ENCODE measurements around the gene POLR1G. TPM values are rescaled to one million over a fixed set of nuclear protein-coding genes. Genes with fewer than 3 reads are reported as not detected.

The POLR1G gene
- total and polyA plus RNA-seq, 8 donors, result 0.91 to 5.3 (median 2.9) TPM

GRCh38 chr19:45440873-45441654 lies 34.6 kb downstream of the POLR1G start:
- Histone ChIP-seq H3K9me3 (no peaks in the 10 kb centered on the region), H3K4me3 (no peak overlapping the region), H3K4me1 (peaks cover 11 to 15% (median 11%) of the 10 kb centered on the region in 3 donors), H3K27ac (no peak overlapping the region), H3K27me3 (no peaks in the 10 kb centered on the region), H3K36me3 (no peaks in the 10 kb centered on the region)
- DNase-seq (no peak), ATAC-seq (no peak), FAIRE-seq (no peak)
- TF ChIP-seq, protein P1, sequence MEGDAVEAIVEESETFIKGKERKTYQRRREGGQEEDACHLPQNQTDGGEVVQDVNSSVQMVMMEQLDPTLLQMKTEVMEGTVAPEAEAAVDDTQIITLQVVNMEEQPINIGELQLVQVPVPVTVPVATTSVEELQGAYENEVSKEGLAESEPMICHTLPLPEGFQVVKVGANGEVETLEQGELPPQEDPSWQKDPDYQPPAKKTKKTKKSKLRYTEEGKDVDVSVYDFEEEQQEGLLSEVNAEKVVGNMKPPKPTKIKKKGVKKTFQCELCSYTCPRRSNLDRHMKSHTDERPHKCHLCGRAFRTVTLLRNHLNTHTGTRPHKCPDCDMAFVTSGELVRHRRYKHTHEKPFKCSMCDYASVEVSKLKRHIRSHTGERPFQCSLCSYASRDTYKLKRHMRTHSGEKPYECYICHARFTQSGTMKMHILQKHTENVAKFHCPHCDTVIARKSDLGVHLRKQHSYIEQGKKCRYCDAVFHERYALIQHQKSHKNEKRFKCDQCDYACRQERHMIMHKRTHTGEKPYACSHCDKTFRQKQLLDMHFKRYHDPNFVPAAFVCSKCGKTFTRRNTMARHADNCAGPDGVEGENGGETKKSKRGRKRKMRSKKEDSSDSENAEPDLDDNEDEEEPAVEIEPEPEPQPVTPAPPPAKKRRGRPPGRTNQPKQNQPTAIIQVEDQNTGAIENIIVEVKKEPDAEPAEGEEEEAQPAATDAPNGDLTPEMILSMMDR (IDR thresholded peaks at IDR 0.05), result no peak
- WGBS, 2 donors, result 86 to 91% methylated on average over 9 of the region's 9 CpGs
- intact Hi-C loops (cut with DNase I), result no loop called here

GRCh38 chr19:45442408-45442777 lies 35.9 kb downstream of the POLR1G start:
- Histone ChIP-seq H3K4me1 (peaks cover 11 to 15% (median 11%) of the 10 kb centered on the region in 3 donors), H3K27me3 (no peaks in the 10 kb centered on the region), H3K36me3 (no peaks in the 10 kb centered on the region), H3K4me3 (no peak overlapping the region), H3K27ac (no peak overlapping the region), H3K9me3 (no peaks in the 10 kb centered on the region)
- intact Hi-C loops (cut with DNase I), result no loop called here
- FAIRE-seq, result no peak
- TF ChIP-seq, protein P1 (IDR thresholded peaks at IDR 0.05), result no peak
- no peak for ATAC-seq
- no peak for DNase-seq
- 55 to 67% methylated on average over 2 of the region's 2 CpGs for WGBS, 2 donors

DNA sequence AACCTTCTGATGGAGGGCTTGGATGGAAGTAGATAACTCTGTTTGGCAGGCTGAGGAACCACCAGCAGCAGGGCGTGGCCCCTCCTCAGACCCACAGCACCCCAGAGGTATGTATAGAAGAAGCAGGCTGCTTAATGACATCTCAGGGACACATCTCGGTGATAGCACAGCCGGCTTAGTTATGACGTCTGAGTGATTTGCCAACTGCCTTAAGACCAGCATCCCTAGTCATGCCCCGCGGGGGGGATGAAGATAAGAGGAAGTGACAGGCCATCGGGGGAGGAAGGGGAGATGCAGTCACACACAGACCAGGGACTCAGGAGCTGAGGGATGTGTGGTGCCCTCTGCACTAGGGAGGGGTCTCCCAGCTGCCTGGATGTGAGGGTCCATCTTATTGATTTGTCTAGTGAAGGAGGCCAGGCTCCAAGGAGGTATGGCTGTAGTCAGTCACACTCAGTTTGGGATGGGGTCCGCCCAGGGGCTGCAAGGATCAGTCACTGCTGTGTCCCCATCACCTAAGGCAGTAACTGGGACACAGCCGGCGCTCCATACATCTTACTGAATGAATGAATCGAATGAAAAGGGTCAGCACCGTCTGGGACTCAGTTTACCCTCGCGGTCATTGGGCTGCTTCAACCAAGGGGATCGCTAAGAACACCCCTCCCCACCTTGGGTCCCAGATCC lies 36.5 kb downstream of the POLR1G start:
- Histone ChIP-seq H3K36me3 (no peaks in the 10 kb centered on the region), H3K4me3 (peak overlapping the region in 2 of 4 donors; percentile 36 to 46), H3K27me3 (no peaks in the 10 kb centered on the region), H3K27ac (peak overlapping the region; percentile 68 to 83 (median 76)), H3K4me1 (peaks cover 11 to 15% (median 11%) of the 10 kb centered on the region in 3 donors), H3K9me3 (no peaks in the 10 kb centered on the region)
- FAIRE-seq, result no peak
- WGBS, 2 donors, result 12 to 14% methylated on average over 15 of the region's 15 CpGs
- TF ChIP-seq, protein P1 (IDR thresholded peaks at IDR 0.05), result no peak
- intact Hi-C loops (cut with DNase I), result no loop called here
- peak in 1 of 4 donors; percentile 0 for ATAC-seq
- DNase-seq, result peak in 1 of 6 donors; percentile 63

DNA sequence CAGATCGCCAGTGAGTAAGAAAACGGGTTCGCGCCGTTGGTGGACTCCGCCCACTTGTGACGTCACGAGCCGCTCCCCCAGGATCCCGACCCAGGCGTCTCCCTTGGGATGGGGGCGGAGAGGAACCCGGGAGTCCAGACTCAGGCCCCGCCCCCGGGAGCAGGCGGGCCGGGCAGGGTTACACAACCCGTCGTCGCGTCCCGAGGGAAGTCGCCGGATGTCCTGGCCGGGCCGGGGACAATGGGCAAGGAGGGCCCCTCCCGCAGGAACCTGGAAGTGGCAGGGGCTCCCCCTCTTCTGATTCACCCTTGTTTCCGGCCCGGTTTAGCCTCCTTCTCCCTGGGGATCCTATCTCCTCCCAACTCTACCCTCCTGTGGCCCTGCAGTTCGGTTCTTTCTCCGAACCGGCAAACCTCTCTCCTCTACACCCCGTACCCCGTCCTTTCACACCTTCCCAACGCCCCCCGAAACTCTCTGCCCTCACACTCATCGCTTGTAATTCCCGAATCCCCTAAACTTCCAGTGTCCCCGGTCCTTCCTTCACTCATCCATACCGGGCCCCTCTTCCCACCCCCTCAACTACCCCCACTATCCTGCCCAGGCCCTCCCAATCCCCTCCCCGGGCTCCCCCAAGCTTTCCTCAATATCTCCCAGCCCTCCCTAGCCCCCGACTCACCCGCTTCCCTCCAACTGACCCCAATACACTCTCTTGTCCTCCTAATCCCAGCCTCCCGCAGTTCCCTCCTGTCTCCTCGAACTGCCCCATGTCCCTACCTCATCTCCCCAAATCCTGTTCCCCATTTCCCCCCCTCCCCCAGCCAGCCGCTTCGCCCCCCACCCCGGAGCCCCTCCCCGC lies 37.2 kb downstream of the POLR1G start:
- Histone ChIP-seq H3K4me3 (peak overlapping the region in 2 of 4 donors; percentile 36 to 46), H3K9me3 (no peaks in the 10 kb centered on the region), H3K27me3 (no peaks in the 10 kb centered on the region), H3K4me1 (peaks cover 11 to 15% (median 11%) of the 10 kb centered on the region in 3 donors), H3K36me3 (no peaks in the 10 kb centered on the region), H3K27ac (peak overlapping the region; percentile 68 to 83 (median 76))
- TF ChIP-seq, protein P1 (IDR thresholded peaks at IDR 0.05), result no peak
- ATAC-seq, result peak; percentile 78 to 81 (median 80)
- no peak for FAIRE-seq
- peak; percentile 90 to 98 (median 93) for DNase-seq
- intact Hi-C loops (cut with DNase I), result no loop called here
- WGBS, 2 donors, result 1% methylated on average over 47 to 49 of the region's 49 CpGs
